GM21423 (cell line): ENCODE data around the gene CR1L.
"Not testable (repeated sequence)": the region's sequence is repeated elsewhere in the genome, so short reads cannot be mapped to it uniquely, and the experiment has no call there.

ENCODE experiments used
- ATAC-seq: cut with Tn5 transposase; IDR thresholded peaks from one replicate; pipeline ENCODE4 v1.9.1; 2021; ENCODE audit warnings: mild to moderate bottlenecking, moderate library complexity; ENCODE audit not compliant: unreplicated experiment

CR1L gene

GRCh38 chr1:207744000-207744534, 99.1 kb downstream of the CR1L start:
- ATAC-seq, result no peak

GRCh38 chr1:207745285-207745684, 100.4 kb downstream of the CR1L start:
- no peak for ATAC-seq

DNA sequence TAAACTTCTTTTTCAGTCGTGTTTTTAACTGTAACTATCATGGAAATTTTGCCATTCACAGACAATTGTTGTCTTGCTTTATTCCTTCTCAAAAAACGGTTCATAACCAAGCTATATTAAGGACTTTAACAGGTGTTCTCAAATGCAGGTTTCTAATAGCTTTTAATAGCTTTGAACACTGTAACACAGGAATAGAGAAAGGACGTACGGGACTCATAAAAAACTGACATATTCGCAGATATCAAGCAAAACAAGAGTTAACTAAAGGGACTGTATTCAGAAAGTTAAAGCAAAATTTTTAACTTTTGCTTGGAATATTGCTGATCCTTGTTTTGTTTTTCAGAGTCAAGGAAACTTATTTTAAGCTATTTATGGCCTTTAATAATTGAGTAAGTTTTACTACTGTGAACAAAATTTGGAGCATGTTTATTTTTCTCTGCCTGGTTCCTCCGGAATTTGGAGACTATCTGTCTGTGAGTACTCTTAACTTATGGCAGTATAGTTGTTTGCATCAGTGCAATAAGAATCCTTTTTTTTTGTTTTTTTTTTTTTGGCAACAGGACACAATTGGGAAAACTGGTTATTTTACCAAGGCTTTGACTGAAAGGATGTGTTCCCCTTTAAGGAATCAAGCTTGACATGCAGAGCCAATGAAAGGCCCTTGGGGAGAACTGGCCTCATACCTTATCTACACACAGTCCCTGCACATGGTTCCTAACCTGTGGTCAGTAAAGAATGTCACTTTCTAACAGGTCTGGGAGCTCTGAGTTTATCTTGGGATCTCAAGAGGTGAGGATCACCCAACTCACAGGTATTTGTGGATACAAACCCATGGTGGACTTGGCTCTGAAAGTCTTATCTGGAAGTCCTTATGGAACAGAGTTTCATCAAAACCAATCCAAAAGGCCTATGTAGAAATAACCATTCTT, 101.2 kb downstream of the CR1L start:
- no peak for ATAC-seq

- ATAC-seq, result no peak
These were observed 102.9 kb downstream of the CR1L start for GRCh38 chr1:207747627-207748492.

- no peak for ATAC-seq
These were observed 104.0 kb downstream of the CR1L start for GRCh38 chr1:207748737-207749528.

DNA sequence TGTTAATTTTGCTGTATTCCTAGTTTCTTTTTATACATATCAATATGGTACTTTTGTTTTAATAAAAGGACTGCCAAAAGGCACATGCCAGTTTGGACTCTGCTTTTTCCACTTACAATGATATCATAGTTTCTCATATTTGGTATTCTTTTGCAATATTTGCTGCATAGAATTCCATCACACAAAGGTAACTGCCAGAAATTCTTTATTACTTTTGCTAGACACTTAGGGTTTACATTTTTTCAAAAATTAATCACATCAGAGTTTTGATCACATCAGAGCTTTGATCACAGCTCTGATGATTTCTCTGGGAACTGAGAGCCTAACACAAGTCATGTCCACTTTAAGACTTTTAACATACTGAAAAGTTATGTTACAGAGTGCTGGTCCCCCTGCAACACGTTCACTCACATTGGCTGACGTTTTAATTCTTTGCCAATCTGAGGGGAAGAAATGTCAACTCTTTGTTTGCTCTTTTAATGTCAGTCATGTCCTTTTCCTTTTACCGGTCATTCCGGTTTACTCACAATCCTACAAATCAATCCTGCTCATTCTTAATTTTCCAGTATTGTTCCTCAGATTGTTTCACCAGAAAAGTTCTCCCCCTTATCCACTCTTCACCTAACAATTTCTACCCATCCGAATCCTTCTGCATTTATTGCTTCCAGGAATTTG, 105.8 kb downstream of the CR1L start:
- no peak for ATAC-seq

- ATAC-seq, result not testable (repeated sequence)
These were observed 106.5 kb downstream of the CR1L start for GRCh38 chr1:207751463-207751789.

DNA sequence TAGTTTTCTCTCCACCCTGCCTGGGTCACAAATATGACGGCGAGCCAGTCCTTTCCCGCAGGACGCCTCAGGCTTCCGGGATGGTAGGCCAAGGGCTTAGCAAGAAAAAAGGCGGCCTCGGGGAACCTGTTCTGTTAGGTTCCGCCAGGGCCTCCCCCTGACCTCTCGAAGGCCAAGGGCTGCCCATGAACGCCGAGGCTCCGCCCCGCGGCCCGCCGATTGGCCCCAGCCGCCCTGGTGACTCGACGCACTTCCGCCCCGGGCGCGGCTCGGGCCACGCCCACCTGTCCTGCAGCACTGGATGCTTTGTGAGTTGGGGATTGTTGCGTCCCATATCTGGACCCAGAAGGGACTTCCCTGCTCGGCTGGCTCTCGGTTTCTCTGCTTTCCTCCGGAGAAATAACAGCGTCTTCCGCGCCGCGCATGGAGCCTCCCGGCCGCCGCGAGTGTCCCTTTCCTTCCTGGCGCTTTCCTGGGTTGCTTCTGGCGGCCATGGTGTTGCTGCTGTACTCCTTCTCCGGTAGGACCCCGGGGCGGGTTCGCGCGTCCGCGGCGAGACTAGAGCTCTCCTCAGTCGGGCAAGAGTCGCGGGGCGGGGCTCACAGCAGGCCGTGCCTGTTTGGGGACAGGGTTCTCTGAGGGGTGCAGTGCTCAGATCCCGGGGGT, 107.0 kb downstream of the CR1L start, which contains the start of gene CD46:
CD46 (plus strand) TSS at position 265 of the 666 bp plus-strand sequence; CDS start at position 424, 159 bp downstream.
- peak; percentile 96 for ATAC-seq

GRCh38 chr1:207752456-207752998, 107.6 kb downstream of the CR1L start:
- ATAC-seq, result peak; percentile 18

DNA sequence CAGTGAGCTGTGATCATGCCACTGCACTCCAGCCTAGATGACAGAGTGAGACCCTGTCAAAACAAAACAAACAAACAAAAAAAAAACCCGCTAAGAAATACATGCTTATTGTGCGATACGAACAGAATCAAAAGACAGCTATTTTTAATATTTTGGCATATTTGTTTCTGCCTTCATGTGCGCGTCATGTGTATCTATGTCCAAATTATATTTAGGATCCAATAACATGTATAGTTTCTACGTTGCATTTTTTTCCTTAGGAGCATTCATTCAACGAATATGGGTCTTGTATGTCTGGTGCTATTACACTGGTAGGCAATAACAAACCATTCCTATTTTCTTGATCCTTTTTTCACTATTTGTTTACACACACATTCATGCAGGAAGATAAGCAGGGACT, 108.7 kb downstream of the CR1L start:
- no peak for ATAC-seq

- no peak for ATAC-seq
These were observed 109.1 kb downstream of the CR1L start for GRCh38 chr1:207754011-207754410.

DNA sequence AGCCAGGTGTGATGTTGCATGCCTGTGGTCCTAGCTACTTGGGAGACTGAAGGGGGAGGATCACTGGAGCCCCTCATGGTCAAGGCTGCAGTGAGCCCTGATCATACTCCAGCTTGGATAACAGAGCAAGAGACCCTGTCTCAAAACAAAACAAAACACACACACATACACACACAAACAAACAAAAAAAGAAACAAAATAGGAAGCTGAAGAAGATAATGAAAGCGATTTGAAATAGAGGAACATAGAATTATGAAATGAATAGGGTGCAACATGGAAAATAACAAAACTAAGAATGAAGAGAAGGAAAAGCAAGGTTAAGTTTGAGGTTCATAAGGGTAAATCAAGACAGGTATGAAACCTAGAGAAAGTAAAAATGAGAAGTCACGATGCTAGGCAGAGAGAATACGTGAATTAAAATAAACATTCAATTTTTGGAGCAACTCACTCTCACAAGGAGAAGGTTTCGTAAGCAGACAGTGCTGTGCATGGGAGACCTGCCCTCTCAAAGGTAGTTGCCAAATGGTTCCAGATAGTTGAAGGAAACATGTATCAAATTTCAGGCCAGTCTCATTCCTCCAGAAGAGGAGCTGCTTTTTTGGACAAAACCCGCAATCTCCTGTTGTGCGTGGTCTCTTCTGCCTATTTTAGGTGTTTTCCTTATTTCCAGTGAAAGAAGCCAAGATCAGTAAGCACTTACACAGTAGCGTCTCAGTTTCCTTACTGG, 110.2 kb downstream of the CR1L start:
- ATAC-seq, result no peak

DNA sequence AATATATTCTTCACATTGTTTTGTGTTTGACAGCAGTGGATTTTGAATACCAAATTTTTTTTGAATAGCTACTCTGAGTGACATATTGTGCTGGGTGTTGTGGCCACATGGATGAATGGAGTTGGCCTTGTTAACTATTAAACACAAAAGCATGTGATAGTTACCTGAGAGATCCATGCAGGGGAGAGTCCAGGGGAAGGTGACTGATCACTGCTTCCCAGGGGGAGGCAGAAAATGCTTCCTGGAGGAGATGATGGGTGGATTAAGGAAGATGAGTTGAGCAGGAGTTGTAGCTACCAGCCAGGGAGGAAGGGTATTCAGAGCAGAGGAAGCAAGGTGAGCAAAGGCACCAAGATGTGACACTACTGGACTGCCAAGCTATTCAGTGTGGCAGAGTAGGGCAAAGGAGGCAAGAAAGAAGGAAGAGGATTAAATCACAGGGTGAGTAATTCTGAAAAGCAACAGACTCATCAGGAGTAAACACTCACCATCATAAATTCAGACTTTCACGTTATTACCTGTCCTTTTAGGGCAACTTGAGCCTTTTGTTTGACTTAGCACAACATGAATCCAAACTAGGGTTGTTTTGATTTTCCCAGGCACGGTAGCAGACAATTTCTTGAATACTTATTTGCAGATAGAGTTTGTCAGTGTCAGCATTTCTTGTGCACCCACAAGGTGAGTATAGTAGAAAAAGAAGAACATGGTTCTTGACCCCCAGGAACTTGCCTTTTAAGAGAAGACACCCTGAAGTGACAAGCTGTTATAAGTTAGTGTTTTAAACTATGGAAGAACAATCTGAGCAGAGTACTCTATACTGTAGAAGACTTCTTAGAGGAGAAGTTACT, 111.1 kb downstream of the CR1L start:
- no peak for ATAC-seq

DNA sequence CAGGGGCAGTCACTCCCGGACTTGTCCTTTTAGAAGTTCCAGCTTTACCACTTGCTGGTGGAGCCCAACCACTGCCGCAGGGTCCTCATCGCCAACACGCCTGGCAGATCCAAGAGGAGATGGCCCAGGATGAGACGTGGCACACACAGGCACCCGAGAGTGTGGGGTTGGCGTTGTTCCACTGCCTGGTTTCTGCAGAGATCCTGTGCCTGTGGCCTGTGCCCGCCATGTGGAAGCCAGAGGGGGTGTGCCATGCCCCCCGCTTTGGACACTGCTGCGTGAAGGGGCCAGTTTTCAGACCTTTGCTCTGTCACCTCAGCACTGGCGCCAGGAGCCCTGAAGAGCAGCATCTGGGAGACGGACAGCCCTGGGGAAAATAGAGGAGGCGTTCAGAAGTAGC, 117.7 kb downstream of the CR1L start:
- ATAC-seq, result no peak

DNA sequence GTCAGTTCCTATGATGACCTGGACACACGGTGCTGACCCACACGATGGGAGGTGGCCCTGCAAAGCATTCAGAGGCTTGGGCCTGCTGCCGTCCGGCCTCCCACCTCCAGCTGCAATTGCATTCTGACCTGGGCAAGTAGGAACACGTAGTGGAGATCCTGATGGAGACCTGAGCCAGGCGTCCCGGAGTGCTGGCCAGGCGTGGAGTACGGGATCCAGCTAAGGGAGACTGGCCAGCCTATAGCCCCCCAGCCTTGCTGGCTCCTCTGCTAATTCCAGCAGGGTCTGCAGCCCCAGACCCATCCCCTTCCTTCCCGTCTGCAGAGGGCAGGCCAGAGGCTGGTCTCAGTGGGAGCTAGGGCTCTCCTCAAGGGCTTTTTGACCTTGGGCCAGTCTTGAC, 118.2 kb downstream of the CR1L start:
- ATAC-seq, result no peak

GRCh38 chr1:207763972-207764371, 119.0 kb downstream of the CR1L start:
- no peak for ATAC-seq

- ATAC-seq, result no peak
These were observed 121.6 kb downstream of the CR1L start for GRCh38 chr1:207766569-207766968.

DNA sequence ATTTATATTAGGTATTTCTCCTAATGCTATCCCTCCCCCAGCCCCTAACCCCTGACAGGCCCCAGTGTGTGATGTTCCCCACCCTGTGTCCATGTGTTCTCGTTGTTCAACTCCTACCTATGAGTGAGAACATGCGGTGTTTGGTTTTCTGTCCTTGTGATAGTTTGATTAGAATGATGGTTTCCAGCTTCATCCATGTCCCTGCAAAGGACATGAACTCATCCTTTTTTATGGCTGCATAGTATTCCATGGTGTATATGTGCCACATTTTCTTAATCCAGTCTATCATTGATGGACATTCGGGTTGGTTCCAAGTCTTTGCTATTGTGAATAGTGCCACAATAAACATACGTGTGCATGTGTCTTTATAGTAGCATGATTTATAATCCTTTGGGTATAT, 125.6 kb downstream of the CR1L start:
- not testable (repeated sequence) for ATAC-seq
